H7 (cell line): ENCODE measurements around the gene CPEB1. TPM values are rescaled to one million over a fixed set of nuclear protein-coding genes. Genes with fewer than 3 reads are reported as not detected.

ENCODE experiments used
- DNase-seq: peaks from one replicate; pipeline ENCODE4 v3.0.0; 2012
- H3K27me3 ChIP-seq: 2 replicates; pipeline ENCODE4 v1.6.0; 2011; ENCODE audit warnings: mild to moderate bottlenecking, low read length; ENCODE audit not compliant: control insufficient read depth, insufficient read depth
- H3K36me3 ChIP-seq: replicated peaks from 2 replicates; pipeline ENCODE4 v1.5.1; 2011; ENCODE audit warnings: low read length; ENCODE audit not compliant: control insufficient read depth, insufficient read depth
- H3K4me3 ChIP-seq: 2 replicates; pipeline ENCODE4 v1.5.1; 2011; ENCODE audit warnings: low read depth, mild to moderate bottlenecking, control low read depth, low read length, moderate library complexity; ENCODE audit not compliant: insufficient read depth
- total RNA-seq: library from RNA; depleted of rRNA; stranded (reverse); fragments of >200 nt; shearing (Covaris generic); gene quantifications from 2 replicates; pipeline ENCODE4 v1.2.3, GENCODE V29; 2014

Gene CPEB1
- total RNA-seq, 1 experiment from 2014 or later, result 4.0 TPM

- Histone ChIP-seq H3K27me3 (peaks cover 24% of the 10 kb centered on the region), H3K4me3 (no peak overlapping the region), H3K36me3 (no peaks in the 10 kb centered on the region)
- DNase-seq, result no peak
Measured at GRCh38 chr15:82642656-82643055, 4.5 kb downstream of the CPEB1 start.

GRCh38 chr15:82641129-82641798 lies 5.9 kb downstream of the CPEB1 start:
- Histone ChIP-seq H3K27me3 (peaks cover 10% of the 10 kb centered on the region), H3K36me3 (no peaks in the 10 kb centered on the region), H3K4me3 (no peak overlapping the region)
- no peak for DNase-seq

- no peak for DNase-seq
- no peak overlapping the region for H3K4me3 ChIP-seq
- H3K36me3 ChIP-seq, result no peaks in the 10 kb centered on the region
- H3K27me3 ChIP-seq, result peaks cover 5% of the 10 kb centered on the region
Measured at GRCh38 chr15:82640672-82641071, 6.5 kb downstream of the CPEB1 start.

- DNase-seq, result no peak
- Histone ChIP-seq H3K36me3 (no peaks in the 10 kb centered on the region), H3K27me3 (no peaks in the 10 kb centered on the region; the same call in 1 of the 2 replicates), H3K4me3 (no peak overlapping the region)
Measured at GRCh38 chr15:82635798-82636197, 11.4 kb downstream of the CPEB1 start.

GRCh38 chr15:82630033-82630432 lies 17.1 kb downstream of the CPEB1 start:
- DNase-seq, result no peak
- Histone ChIP-seq H3K27me3 (no peaks in the 10 kb centered on the region), H3K36me3 (no peaks in the 10 kb centered on the region), H3K4me3 (no peak overlapping the region)

- Histone ChIP-seq H3K36me3 (no peaks in the 10 kb centered on the region), H3K27me3 (no peaks in the 10 kb centered on the region), H3K4me3 (no peak overlapping the region)
- no peak for DNase-seq
Measured at GRCh38 chr15:82625136-82625535, 22.0 kb downstream of the CPEB1 start.

GRCh38 chr15:82624438-82624837 lies 22.7 kb downstream of the CPEB1 start:
- Histone ChIP-seq H3K27me3 (no peaks in the 10 kb centered on the region), H3K36me3 (no peaks in the 10 kb centered on the region), H3K4me3 (no peak overlapping the region)
- no peak for DNase-seq

GRCh38 chr15:82624008-82624407 lies 23.2 kb downstream of the CPEB1 start:
- no peak for DNase-seq
- no peaks in the 10 kb centered on the region for H3K36me3 ChIP-seq

GRCh38 chr15:82621970-82622369 lies 25.2 kb downstream of the CPEB1 start:
- Histone ChIP-seq H3K27me3 (no peaks in the 10 kb centered on the region), H3K36me3 (no peaks in the 10 kb centered on the region), H3K4me3 (no peak overlapping the region)
- peak; percentile 59 for DNase-seq

More at GRCh38 chr15:82624008-82624407, 23.2 kb downstream of the CPEB1 start:
- H3K4me3 ChIP-seq, result no peak overlapping the region
- no peaks in the 10 kb centered on the region for H3K27me3 ChIP-seq

GRCh38 chr15:82613747-82614146 lies 33.4 kb downstream of the CPEB1 start:
- DNase-seq, result peak; percentile 20
- H3K4me3 ChIP-seq, result no peak overlapping the region
- no peaks in the 10 kb centered on the region for H3K36me3 ChIP-seq
- H3K27me3 ChIP-seq, result no peaks in the 10 kb centered on the region

- no peaks in the 10 kb centered on the region for H3K36me3 ChIP-seq
- no peak overlapping the region for H3K4me3 ChIP-seq
- H3K27me3 ChIP-seq, result no peaks in the 10 kb centered on the region
- DNase-seq, result no peak
Measured at GRCh38 chr15:82611348-82611747, 35.8 kb downstream of the CPEB1 start.

- no peak for DNase-seq
- H3K27me3 ChIP-seq, result no peaks in the 10 kb centered on the region
- no peak overlapping the region for H3K4me3 ChIP-seq
- H3K36me3 ChIP-seq, result no peaks in the 10 kb centered on the region
Measured at GRCh38 chr15:82602195-82602594, 45.0 kb downstream of the CPEB1 start.

- H3K36me3 ChIP-seq, result no peaks in the 10 kb centered on the region
- no peaks in the 10 kb centered on the region for H3K27me3 ChIP-seq
- no peak for DNase-seq
- H3K4me3 ChIP-seq, result no peak overlapping the region
Measured at GRCh38 chr15:82599862-82600261, 47.3 kb downstream of the CPEB1 start.

GRCh38 chr15:82597815-82598214 lies 49.3 kb downstream of the CPEB1 start:
- Histone ChIP-seq H3K36me3 (no peaks in the 10 kb centered on the region), H3K4me3 (no peak overlapping the region), H3K27me3 (no peaks in the 10 kb centered on the region)
- no peak for DNase-seq

- no peak for DNase-seq
- Histone ChIP-seq H3K36me3 (no peaks in the 10 kb centered on the region), H3K27me3 (no peaks in the 10 kb centered on the region), H3K4me3 (no peak overlapping the region)
Measured at GRCh38 chr15:82595766-82596165, 51.4 kb downstream of the CPEB1 start.

- Histone ChIP-seq H3K36me3 (no peaks in the 10 kb centered on the region), H3K27me3 (no peaks in the 10 kb centered on the region), H3K4me3 (no peak overlapping the region)
- DNase-seq, result no peak
Measured at GRCh38 chr15:82595203-82595602, 52.0 kb downstream of the CPEB1 start.
